Measurements from ENCODE around the gene KLK3.

DNA sequence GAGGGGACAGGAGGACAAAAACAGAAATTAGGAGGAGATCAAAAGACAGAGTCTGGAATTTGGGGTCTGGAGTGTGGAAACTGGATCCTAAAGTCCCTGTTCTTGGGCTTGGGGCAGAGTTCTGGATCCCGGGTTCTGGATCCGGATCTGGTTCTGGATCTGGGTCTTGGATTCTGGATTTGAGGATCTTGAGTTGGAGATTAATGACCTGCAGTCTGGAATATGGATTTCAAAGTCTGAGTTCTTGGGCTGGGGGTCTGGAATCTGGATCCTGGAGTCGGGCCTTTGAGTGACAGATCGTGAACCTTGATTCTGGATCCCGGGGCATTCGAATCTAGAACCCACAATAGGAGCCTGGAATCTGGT is 20.9 kb upstream of the KLK3 start:
- no peak for TF ChIP-seq EZH2 (IDR thresholded peaks at IDR 0.05; ENCODE audit: borderline replicate concordance, low read length)
- TF ChIP-seq, protein P1, sequence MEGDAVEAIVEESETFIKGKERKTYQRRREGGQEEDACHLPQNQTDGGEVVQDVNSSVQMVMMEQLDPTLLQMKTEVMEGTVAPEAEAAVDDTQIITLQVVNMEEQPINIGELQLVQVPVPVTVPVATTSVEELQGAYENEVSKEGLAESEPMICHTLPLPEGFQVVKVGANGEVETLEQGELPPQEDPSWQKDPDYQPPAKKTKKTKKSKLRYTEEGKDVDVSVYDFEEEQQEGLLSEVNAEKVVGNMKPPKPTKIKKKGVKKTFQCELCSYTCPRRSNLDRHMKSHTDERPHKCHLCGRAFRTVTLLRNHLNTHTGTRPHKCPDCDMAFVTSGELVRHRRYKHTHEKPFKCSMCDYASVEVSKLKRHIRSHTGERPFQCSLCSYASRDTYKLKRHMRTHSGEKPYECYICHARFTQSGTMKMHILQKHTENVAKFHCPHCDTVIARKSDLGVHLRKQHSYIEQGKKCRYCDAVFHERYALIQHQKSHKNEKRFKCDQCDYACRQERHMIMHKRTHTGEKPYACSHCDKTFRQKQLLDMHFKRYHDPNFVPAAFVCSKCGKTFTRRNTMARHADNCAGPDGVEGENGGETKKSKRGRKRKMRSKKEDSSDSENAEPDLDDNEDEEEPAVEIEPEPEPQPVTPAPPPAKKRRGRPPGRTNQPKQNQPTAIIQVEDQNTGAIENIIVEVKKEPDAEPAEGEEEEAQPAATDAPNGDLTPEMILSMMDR (IDR thresholded peaks at IDR 0.05; ENCODE audit: low read length) = no peak
